Measurements from ENCODE around the gene MDFI. TPM values are rescaled to one million over a fixed set of nuclear protein-coding genes. Genes with fewer than 3 reads are reported as not detected.
A peak's percentile ranks its signal among the peaks of the same experiment; 100 is the strongest.

MDFI gene
- total and polyA plus RNA-seq, 11 donors, result 0.35 to 9.3 (median 2.2) TPM

DNA sequence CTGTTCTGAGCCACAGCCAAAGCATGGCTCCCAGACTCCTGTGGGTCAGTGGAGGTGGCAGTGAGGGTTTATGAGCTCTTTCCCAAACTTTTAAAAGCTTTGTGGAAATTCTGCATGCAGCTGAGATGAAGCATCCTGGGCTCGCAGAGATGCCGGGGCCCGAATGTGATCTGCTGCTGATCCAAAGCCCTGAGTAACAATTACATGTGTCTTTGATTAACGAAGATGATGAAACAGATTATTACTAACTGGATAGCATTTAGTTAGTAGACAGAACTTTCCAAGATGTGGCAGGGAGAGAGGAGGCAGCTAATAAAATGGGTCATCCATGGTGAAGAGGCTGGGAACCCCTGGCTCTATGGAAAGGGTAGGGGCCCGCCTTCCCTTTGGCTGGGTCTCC lies 43.9 kb upstream of the MDFI start:
- ATAC-seq, result no peak
- Histone ChIP-seq H3K27me3 (no peaks in the 10 kb centered on the region), H3K9me3 (no peaks in the 10 kb centered on the region), H3K36me3 (peaks cover 0 to 61% (median 29%) of the 10 kb centered on the region in 9 donors), H3K4me3 (no peak overlapping the region), H3K27ac (no peak overlapping the region), H3K4me1 (no peaks in the 10 kb centered on the region)
- 93 to 100% (median 95%) methylated on average over 5 of the region's 5 CpGs for WGBS, 4 donors
- intact Hi-C loops (cut with DNase I), result loop anchor here in 4 of 10 donors (5.0 kb wide), 4 partner anchors 132 to 227 kb away; no protein-coding TSS in a partner anchor
- DNase-seq, result peak in 1 of 5 donors; percentile 39
- TF ChIP-seq, protein P1, sequence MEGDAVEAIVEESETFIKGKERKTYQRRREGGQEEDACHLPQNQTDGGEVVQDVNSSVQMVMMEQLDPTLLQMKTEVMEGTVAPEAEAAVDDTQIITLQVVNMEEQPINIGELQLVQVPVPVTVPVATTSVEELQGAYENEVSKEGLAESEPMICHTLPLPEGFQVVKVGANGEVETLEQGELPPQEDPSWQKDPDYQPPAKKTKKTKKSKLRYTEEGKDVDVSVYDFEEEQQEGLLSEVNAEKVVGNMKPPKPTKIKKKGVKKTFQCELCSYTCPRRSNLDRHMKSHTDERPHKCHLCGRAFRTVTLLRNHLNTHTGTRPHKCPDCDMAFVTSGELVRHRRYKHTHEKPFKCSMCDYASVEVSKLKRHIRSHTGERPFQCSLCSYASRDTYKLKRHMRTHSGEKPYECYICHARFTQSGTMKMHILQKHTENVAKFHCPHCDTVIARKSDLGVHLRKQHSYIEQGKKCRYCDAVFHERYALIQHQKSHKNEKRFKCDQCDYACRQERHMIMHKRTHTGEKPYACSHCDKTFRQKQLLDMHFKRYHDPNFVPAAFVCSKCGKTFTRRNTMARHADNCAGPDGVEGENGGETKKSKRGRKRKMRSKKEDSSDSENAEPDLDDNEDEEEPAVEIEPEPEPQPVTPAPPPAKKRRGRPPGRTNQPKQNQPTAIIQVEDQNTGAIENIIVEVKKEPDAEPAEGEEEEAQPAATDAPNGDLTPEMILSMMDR (IDR thresholded peaks at IDR 0.05), result no peak
- TF ChIP-seq POLR2A (IDR thresholded peaks at IDR 0.05), result no peak

DNA sequence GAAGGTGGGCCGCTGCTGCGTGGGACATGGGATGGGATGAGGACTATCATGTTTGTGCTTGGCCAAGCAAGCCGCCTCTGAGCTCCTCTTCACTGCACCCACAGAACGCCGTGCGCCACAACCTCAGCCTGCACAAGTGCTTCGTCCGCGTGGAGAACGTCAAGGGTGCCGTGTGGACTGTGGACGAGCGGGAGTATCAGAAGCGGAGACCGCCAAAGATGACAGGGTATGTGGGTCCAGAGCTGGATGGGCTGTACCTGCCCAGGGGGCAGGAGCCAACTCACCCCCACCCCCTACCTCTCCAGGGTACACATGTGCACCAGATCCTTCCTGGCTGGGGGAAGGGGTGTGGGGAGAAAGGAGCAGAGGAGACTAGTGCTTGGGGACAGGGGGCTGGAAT lies 43.5 kb upstream of the MDFI start:
- TF ChIP-seq POLR2A (IDR thresholded peaks at IDR 0.05), result no peak
- TF ChIP-seq, protein P1 (IDR thresholded peaks at IDR 0.05), result no peak
- Histone ChIP-seq H3K4me3 (no peak overlapping the region), H3K4me1 (no peaks in the 10 kb centered on the region), H3K27me3 (no peaks in the 10 kb centered on the region), H3K9me3 (no peaks in the 10 kb centered on the region), H3K27ac (no peak overlapping the region), H3K36me3 (peaks cover 0 to 56% (median 29%) of the 10 kb centered on the region in 9 donors)
- no peak for ATAC-seq
- DNase-seq, result peak in 2 of 5 donors; percentile 19 to 46
- WGBS, 4 donors, result 89 to 95% (median 93%) methylated on average over 15 of the region's 15 CpGs
- intact Hi-C loops (cut with DNase I), result loop anchor here in 4 of 10 donors (5.0 kb wide), 4 partner anchors 132 to 227 kb away; no protein-coding TSS in a partner anchor

DNA sequence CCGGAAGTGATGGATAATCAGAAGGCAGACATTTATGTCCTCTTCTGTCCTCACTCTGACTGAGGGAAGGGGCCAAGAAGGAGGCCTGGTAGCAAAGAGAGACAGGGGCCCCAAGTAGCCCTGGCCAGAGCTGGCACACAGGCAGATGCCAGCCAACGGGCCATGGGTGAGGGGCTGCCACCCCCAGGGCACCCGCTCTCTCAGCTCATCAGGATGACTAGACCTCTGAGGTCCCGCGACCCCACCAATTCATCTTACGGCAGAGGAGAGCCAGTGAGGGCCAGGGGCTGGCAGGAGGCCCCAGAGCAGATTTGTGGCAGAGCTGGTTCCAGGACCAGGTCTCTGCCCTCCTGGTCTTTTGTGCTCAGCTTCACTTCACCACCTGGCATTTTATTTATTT lies 43.1 kb upstream of the MDFI start:
- intact Hi-C loops (cut with DNase I), result no loop called here
- DNase-seq, result peak in 1 of 5 donors; percentile 40
- no peaks in the 10 kb centered on the region for H3K27me3 ChIP-seq
- TF ChIP-seq, protein P1 (IDR thresholded peaks at IDR 0.05), result no peak
- no peak for TF ChIP-seq POLR2A (IDR thresholded peaks at IDR 0.05)
- no peak for ATAC-seq
- 81 to 93% (median 89%) methylated on average over 6 of the region's 6 CpGs for WGBS, 4 donors
- H3K9me3 ChIP-seq, result no peaks in the 10 kb centered on the region
- no peak overlapping the region for H3K27ac ChIP-seq
- no peak overlapping the region for H3K4me3 ChIP-seq
- H3K36me3 ChIP-seq, result peaks cover 0 to 52% (median 25%) of the 10 kb centered on the region in 9 donors
- no peaks in the 10 kb centered on the region for H3K4me1 ChIP-seq

DNA sequence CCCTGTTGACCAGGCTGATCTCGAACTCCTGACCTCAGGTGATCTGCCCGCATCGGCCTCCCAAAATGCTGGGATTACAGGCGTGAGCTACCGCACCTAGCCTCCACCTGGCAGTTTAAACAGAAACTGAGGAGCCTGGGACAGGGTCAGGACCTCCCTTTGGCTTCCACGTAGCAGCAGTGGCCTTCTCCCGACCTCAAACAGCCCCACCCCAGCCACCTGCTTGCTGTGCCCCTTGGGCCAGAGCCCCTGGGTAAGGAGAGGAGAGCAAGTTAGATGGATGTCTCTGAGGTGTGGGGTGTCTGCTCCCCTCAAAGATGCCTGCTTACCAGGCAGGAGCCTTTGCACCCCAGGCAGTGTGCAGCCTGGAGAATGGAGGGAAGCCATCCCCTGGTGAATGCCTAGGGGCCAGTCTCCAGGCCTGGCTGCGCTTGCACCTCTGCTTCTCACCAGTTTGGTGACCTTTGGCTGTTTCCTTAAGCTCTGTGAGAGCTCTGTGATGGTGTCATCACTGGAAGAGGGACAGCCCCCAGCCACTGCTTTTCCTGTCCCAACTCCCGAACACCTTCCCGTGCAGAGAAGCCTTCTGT lies 42.1 kb upstream of the MDFI start:
- H3K27me3 ChIP-seq, result no peaks in the 10 kb centered on the region
- WGBS, 4 donors, result 87 to 93% (median 91%) methylated on average over 10 of the region's 10 CpGs
- ATAC-seq (no peak), DNase-seq (peak in 2 of 5 donors; percentile 3 to 20)
- no peak overlapping the region for H3K4me3 ChIP-seq
- H3K36me3 ChIP-seq, result peaks cover 0 to 45% (median 15%) of the 10 kb centered on the region in 9 donors
- intact Hi-C loops (cut with DNase I), result no loop called here
- no peaks in the 10 kb centered on the region for H3K9me3 ChIP-seq
- H3K4me1 ChIP-seq, result no peaks in the 10 kb centered on the region
- no peak for TF ChIP-seq POLR2A (IDR thresholded peaks at IDR 0.05)
- TF ChIP-seq, protein P1 (IDR thresholded peaks at IDR 0.05), result no peak
- no peak overlapping the region for H3K27ac ChIP-seq
